ENCODE results near the gene PCDHGC5. TPM values are rescaled to one million over a fixed set of nuclear protein-coding genes. Genes with fewer than 3 reads are reported as not detected.

The PCDHGC5 gene
- 1 to 10 TPM; 1.1 to 3.2 (median 2.1) TPM for total RNA-seq

DNA sequence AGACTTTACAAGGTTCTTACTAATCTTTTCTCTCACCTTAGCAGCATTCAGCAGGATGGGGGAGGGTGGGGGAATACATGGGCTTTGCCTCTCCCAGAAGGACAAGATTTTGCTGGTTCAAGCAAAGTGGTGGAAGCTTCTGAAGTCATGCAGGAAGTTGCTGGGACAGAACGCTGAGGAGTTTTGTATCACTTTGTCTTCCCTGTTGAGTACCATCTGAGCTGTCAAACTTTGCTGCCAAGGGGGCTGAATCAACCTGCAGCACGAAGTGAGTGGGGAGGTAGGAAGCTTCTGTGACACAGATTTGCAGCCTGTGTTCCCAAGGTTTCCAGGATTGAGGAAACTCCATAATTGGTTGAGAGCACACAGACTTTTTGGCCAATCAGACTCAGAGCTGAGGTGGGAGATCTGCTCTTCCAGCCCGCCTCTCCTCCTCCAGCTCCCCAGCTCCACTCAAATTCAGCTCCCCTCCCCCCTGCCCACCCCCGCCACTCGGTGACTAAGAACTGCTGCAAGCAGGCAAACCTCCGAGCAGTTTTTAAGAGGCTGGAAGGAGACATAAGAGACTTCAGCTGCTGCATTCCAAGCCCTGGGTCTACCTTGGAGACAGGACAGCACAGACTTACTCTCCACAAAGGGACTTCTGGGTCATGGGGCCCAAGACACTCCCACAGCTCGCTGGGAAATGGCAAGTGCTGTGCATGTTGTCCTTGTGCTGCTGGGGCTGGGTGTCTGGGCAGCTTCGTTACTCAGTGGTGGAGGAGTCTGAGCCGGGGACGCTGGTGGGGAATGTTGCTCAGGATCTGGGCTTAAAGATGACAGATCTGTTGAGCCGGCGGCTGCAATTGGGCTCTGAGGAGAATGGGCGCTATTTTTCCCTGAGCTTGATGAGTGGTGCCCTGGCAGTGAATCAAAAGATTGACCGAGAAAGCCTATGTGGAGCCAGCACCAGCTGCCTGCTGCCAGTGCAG lies at the start of gene PCDHGC5:
Gene PCDHGC5 (plus strand): TSS at position 491 of the 971 bp plus-strand sequence. CDS start 160 bp downstream, at position 651.
- ATAC-seq (ENCODE audit: low FRiP score): no peak
- TF ChIP-seq, protein P1, sequence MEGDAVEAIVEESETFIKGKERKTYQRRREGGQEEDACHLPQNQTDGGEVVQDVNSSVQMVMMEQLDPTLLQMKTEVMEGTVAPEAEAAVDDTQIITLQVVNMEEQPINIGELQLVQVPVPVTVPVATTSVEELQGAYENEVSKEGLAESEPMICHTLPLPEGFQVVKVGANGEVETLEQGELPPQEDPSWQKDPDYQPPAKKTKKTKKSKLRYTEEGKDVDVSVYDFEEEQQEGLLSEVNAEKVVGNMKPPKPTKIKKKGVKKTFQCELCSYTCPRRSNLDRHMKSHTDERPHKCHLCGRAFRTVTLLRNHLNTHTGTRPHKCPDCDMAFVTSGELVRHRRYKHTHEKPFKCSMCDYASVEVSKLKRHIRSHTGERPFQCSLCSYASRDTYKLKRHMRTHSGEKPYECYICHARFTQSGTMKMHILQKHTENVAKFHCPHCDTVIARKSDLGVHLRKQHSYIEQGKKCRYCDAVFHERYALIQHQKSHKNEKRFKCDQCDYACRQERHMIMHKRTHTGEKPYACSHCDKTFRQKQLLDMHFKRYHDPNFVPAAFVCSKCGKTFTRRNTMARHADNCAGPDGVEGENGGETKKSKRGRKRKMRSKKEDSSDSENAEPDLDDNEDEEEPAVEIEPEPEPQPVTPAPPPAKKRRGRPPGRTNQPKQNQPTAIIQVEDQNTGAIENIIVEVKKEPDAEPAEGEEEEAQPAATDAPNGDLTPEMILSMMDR (IDR thresholded peaks at IDR 0.05): no peak
- DNase-seq (ENCODE audit: low spot score): no peak

DNA sequence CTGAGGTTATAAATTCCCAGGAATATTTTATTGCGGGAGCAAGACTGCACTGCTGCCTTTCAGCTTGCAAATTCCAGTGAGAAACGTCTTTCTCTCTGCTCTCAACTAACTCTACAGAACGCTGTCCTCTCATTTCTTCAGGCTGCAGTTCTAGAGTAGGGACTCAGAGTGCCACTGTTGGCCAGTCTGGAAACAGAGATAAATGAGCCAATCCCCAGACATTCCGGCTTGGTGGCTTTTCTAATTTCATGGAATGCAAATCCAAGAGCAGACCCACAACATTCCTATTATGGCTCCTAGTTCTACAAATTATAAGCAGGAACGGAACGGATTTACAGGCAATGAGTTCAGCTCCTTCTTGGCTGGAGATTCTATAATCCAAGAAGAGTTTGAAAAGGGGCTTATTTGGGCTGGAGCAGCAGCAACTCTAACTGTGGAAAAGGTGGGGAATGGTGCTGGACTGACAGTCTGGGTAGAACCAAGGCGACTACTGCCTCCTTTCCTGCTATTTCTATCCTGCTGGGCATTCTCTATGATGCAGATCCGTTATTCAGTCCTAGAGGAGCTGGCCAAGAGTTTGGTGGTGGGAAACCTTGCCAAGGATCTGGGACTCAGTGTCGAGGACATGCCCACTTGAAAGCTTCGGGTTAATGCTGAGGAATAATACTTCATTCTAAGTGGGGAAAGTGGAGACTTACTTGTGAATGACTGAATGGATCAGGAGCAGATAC lies 49.3 kb upstream of the PCDHGC5 start:
- ATAC-seq (ENCODE audit: low FRiP score): no peak
- DNase-seq (ENCODE audit: low spot score): no peak
- TF ChIP-seq, protein P1 (IDR thresholded peaks at IDR 0.05): no peak

DNA sequence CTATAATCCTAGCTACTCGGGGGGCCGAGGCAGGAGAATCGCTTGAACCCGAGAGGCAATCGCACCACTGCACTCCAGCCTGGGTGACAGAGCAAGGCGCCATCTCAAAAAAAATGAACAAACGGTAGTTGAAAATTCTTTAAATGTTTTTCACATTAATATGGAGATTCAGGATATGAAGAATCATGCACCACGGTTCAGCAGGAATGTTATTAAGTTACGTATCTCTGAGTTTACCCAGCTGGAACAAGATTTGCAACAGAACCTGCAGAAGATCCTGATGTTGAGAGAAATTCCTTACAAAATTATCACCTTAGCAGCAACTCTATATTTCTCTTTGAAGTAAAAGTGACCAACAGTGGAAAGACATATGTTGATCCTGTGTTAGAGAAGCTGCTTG lies 48.5 kb upstream of the PCDHGC5 start:
- ATAC-seq (ENCODE audit: low FRiP score) (no peak), DNase-seq (ENCODE audit: low spot score) (no peak)
- TF ChIP-seq, protein P1 (IDR thresholded peaks at IDR 0.05): no peak

DNA sequence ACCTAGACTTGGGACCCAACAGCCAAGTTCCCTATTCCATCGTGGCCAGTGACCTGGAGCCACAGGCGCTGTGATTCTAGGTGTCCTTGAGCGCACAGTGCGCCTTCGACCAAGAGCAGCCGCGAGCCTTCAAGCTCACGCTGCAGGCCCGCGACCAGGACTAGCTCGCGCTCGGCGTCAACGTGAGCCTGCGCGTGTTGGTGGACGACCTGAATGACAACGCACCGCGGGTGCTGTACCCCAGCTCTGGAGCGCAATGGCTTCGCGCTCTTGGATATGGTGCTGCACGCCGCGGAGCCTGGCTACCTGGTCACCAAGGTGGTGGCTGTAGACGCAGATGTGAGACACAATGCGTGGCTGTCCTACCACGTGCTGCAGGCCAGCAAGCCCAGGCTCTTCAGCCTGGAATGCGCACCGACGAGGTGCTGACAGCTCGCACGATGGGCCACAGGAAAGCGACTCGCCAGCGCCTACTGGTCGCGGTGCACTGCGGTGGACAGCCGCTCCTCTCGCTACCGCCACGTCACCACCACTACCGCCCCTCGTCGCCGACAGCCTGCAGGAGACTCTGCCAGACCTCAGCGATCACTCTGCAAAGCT lies 47.2 kb upstream of the PCDHGC5 start:
- TF ChIP-seq, protein P1 (IDR thresholded peaks at IDR 0.05): no peak
- ATAC-seq (ENCODE audit: low FRiP score) (no peak), DNase-seq (ENCODE audit: low spot score) (no peak)

DNA sequence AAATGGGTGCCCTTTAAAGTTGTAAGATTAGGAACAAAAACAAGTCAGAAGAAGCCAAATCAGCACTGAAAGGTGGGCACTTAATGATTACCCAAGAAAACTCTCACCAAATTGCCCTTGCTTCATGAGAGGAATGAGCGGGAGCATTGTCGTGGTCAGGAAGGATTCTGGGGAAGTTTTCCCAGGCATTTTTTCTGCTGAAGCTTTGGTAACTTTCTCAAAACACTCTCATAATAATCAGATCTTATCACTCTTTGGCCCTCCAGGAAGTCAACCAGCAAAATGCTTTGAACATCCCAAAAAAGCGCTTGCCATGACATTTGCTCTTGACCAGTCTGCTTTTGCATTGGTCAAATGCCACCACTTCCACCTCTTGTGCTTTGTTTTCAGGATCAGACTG lies 23.5 kb upstream of the PCDHGC5 start:
- ATAC-seq (ENCODE audit: low FRiP score): no peak

DNA sequence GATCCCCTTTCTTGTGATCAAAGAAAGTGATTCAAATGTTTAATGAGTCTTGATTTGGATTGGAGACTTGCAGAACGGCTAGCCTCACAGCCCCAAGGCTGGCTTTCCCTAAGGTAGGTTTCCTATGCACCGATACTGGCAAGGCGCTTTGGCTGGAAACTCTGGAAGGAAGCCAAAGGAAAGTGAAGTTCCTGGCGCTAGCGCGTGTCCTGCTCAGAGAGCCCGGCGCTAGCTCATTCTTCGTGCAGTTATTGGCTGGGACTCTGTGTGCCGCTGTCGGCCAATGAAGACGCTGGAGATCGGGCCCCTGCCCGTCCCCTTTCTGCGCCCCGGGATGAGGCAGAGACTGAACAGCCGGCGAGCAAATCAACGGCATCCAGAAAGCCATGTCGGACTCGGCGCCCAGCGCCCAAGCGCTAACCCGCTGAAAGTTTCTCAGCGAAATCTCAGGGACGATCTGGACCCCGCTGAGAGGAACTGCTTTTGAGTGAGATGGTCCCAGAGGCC lies 13.2 kb upstream of the PCDHGC5 start, which contains the start of gene PCDHGC3:
Gene PCDHGC3 (plus strand): TSS at position 342 of the 507 bp plus-strand sequence. CDS start 151 bp downstream, at position 493.
- peak; percentile 61 for DNase-seq (ENCODE audit: low spot score)
- ATAC-seq (ENCODE audit: low FRiP score): peak; percentile 100
- TF ChIP-seq, protein P1 (IDR thresholded peaks at IDR 0.05): no peak

More for the DNA sequence above, 23.5 kb upstream of the PCDHGC5 start:
- TF ChIP-seq, protein P1 (IDR thresholded peaks at IDR 0.05): no peak
- no peak for DNase-seq (ENCODE audit: low spot score)
